ENCODE measurements around the gene TRMT112. TPM values are rescaled to one million over a fixed set of nuclear protein-coding genes. Genes with fewer than 3 reads are reported as not detected.
"Not testable (repeated sequence)": the region's sequence is repeated elsewhere in the genome, so short reads cannot be mapped to it uniquely, and the experiment has no call there.

The TRMT112 gene
- total RNA-seq, 1 donor from 2014 or later: 97.5 TPM

- ATAC-seq (ENCODE audit: poor library complexity) (peak; percentile 92), DNase-seq (peak; percentile 98)
- intact Hi-C loops (cut with DNase I): loop anchor here (5.0 kb wide), 1 partner anchor 39 kb away; the partner anchor contains the start of gene RPS6KA4
Measured at GRCh38 chr11:64317961-64318765, 804 bp upstream of the TRMT112 start, which contains the start of gene PRDX5. Gene PRDX5 (plus strand): TSS chr11:64318121. CDS start chr11:64318216, 95 bp downstream.

- DNase-seq: no peak
Measured at GRCh38 chr11:64316672-64317324, 561 bp downstream of the TRMT112 start.

GRCh38 chr11:64315667-64316526 is 1.5 kb downstream of the TRMT112 start:
- ATAC-seq (ENCODE audit: poor library complexity); DNase-seq: not testable (repeated sequence)
- intact Hi-C loops (cut with DNase I): loop anchor here (5.0 kb wide), 1 partner anchor 41 kb away; the partner anchor contains the start of gene RPS6KA4

More at GRCh38 chr11:64316672-64317324, 561 bp downstream of the TRMT112 start:
- intact Hi-C loops (cut with DNase I): loop anchor here (5.0 kb wide), 1 partner anchor 41 kb away; the partner anchor contains the start of gene RPS6KA4
- no peak for ATAC-seq (ENCODE audit: poor library complexity)

- DNase-seq (no peak), ATAC-seq (ENCODE audit: poor library complexity) (no peak)
- intact Hi-C loops (cut with DNase I): loop anchor here (5.0 kb wide), 1 partner anchor 42 kb away; the partner anchor contains the start of gene RPS6KA4
Measured at GRCh38 chr11:64314805-64315561, 2.4 kb downstream of the TRMT112 start.

- DNase-seq: no peak
- ATAC-seq (ENCODE audit: poor library complexity): no peak
- intact Hi-C loops (cut with DNase I): no loop called here
Measured at GRCh38 chr11:64314146-64314804, 3.1 kb downstream of the TRMT112 start.

GRCh38 chr11:64313491-64314145 is 3.7 kb downstream of the TRMT112 start:
- intact Hi-C loops (cut with DNase I): no loop called here
- DNase-seq (peak; percentile 84), ATAC-seq (ENCODE audit: poor library complexity) (no peak)

- intact Hi-C loops (cut with DNase I): no loop called here
- DNase-seq (no peak), ATAC-seq (ENCODE audit: poor library complexity) (no peak)
Measured at GRCh38 chr11:64312947-64313346, 4.4 kb downstream of the TRMT112 start.

GRCh38 chr11:64307795-64308194 is 9.6 kb downstream of the TRMT112 start:
- intact Hi-C loops (cut with DNase I); ATAC-seq (ENCODE audit: poor library complexity); DNase-seq: not testable (repeated sequence)

- ATAC-seq (ENCODE audit: poor library complexity) (no peak), DNase-seq (no peak)
- intact Hi-C loops (cut with DNase I): no loop called here
Measured at GRCh38 chr11:64306876-64307622, 10.3 kb downstream of the TRMT112 start.

- intact Hi-C loops (cut with DNase I): no loop called here
Measured at GRCh38 chr11:64306563-64306875, 10.8 kb downstream of the TRMT112 start.

GRCh38 chr11:64305691-64306562 is 11.4 kb downstream of the TRMT112 start:
- intact Hi-C loops (cut with DNase I): no loop called here
- peak; percentile 25 for ATAC-seq (ENCODE audit: poor library complexity)

More at GRCh38 chr11:64306563-64306875, 10.8 kb downstream of the TRMT112 start:
- no peak for DNase-seq
- no peak for ATAC-seq (ENCODE audit: poor library complexity)

GRCh38 chr11:64305075-64305690 is 12.2 kb downstream of the TRMT112 start, which contains the start of gene ESRRA:
Gene ESRRA (plus strand): TSS chr11:64305524. CDS start chr11:64307180, 1,656 bp downstream.
- DNase-seq: peak; percentile 100
- peak; percentile 86 for ATAC-seq (ENCODE audit: poor library complexity)
- intact Hi-C loops (cut with DNase I): no loop called here

More at GRCh38 chr11:64305691-64306562, 11.4 kb downstream of the TRMT112 start:
- DNase-seq: peak; percentile 86

GRCh38 chr11:64304316-64305072 is 12.9 kb downstream of the TRMT112 start:
- intact Hi-C loops (cut with DNase I): loop anchor here (5.0 kb wide), 1 partner anchor 102 kb away; no protein-coding TSS in a partner anchor
- DNase-seq: peak; percentile 98
- ATAC-seq (ENCODE audit: poor library complexity): peak; percentile 58

GRCh38 chr11:64304032-64304315 is 13.4 kb downstream of the TRMT112 start:
- intact Hi-C loops (cut with DNase I): loop anchor here (5.0 kb wide), 1 partner anchor 102 kb away; no protein-coding TSS in a partner anchor
- ATAC-seq (ENCODE audit: poor library complexity): no peak

More at GRCh38 chr11:64304032-64304315, 13.4 kb downstream of the TRMT112 start:
- DNase-seq: no peak
